ENCODE measurements around the gene ARID5B.

Gene ARID5B

GRCh38 chr10:61905837-61906561 is 4.5 kb downstream of the ARID5B start:
- DNase-seq (ENCODE audit: low read depth, low spot score): no peak

- DNase-seq (ENCODE audit: low read depth, low spot score): no peak
Measured at GRCh38 chr10:61906562-61906901, 5.0 kb downstream of the ARID5B start.

GRCh38 chr10:61907011-61907410 is 5.5 kb downstream of the ARID5B start:
- DNase-seq (ENCODE audit: low read depth, low spot score): no peak

- no peak for DNase-seq (ENCODE audit: low read depth, low spot score)
Measured at GRCh38 chr10:61907587-61907986, 6.1 kb downstream of the ARID5B start.

- DNase-seq (ENCODE audit: low read depth, low spot score): no peak
Measured at GRCh38 chr10:61910226-61910805, 8.8 kb downstream of the ARID5B start.

GRCh38 chr10:61910894-61911293 is 9.4 kb downstream of the ARID5B start:
- no peak for DNase-seq (ENCODE audit: low read depth, low spot score)

GRCh38 chr10:61911425-61911824 is 9.9 kb downstream of the ARID5B start:
- DNase-seq (ENCODE audit: low read depth, low spot score): no peak

- no peak for DNase-seq (ENCODE audit: low read depth, low spot score)
Measured at GRCh38 chr10:61912981-61913380, 11.5 kb downstream of the ARID5B start.

GRCh38 chr10:61918140-61918539 is 16.6 kb downstream of the ARID5B start:
- DNase-seq (ENCODE audit: low read depth, low spot score): no peak

GRCh38 chr10:61918989-61919388 is 17.5 kb downstream of the ARID5B start:
- DNase-seq (ENCODE audit: low read depth, low spot score): no peak

- DNase-seq (ENCODE audit: low read depth, low spot score): no peak
Measured at GRCh38 chr10:61919646-61920215, 18.2 kb downstream of the ARID5B start.

- no peak for DNase-seq (ENCODE audit: low read depth, low spot score)
Measured at GRCh38 chr10:61921143-61921542, 19.6 kb downstream of the ARID5B start.

GRCh38 chr10:61923210-61923949 is 21.9 kb downstream of the ARID5B start:
- no peak for DNase-seq (ENCODE audit: low read depth, low spot score)

- no peak for DNase-seq (ENCODE audit: low read depth, low spot score)
Measured at GRCh38 chr10:61923950-61924274, 22.4 kb downstream of the ARID5B start.

GRCh38 chr10:61929555-61929954 is 28.1 kb downstream of the ARID5B start:
- DNase-seq (ENCODE audit: low read depth, low spot score): no peak

- no peak for DNase-seq (ENCODE audit: low read depth, low spot score)
Measured at GRCh38 chr10:61931620-61932332, 30.3 kb downstream of the ARID5B start.

GRCh38 chr10:61933859-61934555 is 32.5 kb downstream of the ARID5B start:
- no peak for DNase-seq (ENCODE audit: low read depth, low spot score)

GRCh38 chr10:61935077-61935476 is 33.6 kb downstream of the ARID5B start:
- DNase-seq (ENCODE audit: low read depth, low spot score): no peak

- DNase-seq (ENCODE audit: low read depth, low spot score): no peak
Measured at GRCh38 chr10:61936770-61937169, 35.3 kb downstream of the ARID5B start.

GRCh38 chr10:61937631-61938351 is 36.3 kb downstream of the ARID5B start:
- no peak for DNase-seq (ENCODE audit: low read depth, low spot score)

GRCh38 chr10:61939902-61940301 is 38.4 kb downstream of the ARID5B start:
- no peak for DNase-seq (ENCODE audit: low read depth, low spot score)
